Measurements from ENCODE around the gene MYO1F.

The MYO1F gene

DNA sequence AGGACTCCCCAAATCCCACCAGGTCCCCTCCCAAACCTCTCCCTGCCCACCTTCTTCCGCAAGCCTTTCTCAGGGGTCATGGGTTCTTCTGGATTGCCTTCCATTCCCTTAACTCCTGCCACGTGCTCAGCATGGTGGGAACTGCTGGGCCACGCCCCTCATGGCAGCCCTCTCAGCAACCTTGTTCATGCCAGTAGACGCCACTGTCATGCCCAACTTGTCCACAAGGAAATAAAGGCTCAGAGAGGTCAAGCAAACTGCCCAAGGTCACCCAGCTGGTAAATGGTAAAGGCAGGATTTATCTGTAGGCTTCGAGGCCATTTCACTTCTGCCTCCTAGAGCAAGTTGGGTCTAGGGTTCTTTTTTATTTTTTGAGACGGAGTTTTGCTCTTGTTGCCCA lies 85.7 kb downstream of the MYO1F start:
- DNase-seq (ENCODE audit: low spot score) = peak; percentile 41

DNA sequence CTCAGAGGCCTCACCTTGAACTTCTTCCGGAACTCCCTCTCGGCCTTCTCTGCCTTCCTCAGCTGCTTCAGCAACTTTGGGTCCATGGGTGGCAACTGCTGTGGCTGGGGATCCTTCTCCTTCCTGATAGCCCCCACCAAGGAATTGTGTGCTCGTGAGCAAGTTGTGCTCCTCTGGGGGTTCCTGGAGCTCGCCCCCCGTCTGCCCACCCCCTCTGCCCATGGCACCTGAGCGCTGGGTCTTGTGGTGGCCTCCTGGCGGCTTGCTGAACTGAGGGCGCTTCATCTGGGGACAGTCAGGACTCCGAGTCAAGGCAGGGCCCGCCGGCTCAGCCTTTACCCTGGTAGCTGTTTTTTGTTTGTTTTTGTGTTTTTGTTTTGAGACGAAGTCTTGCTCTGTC lies 86.4 kb downstream of the MYO1F start:
- DNase-seq (ENCODE audit: low spot score) = no peak

DNA sequence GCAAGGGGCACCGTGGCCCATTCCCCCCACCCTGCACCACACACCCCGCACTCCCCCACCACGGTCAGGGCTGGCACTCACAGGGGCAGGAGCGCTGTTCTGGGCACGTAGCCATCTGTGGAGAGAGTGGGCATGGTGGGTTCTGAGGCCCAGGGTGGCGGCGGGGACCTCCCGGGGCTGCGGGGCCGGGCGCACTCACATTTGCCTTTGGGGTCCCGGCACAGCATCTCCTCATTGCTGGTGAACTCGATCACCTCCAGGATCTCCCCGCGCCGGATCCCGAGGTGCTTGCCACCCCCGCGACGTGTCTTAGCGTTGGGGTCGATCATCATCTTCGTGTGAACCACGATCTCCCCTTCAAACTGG lies 86.9 kb downstream of the MYO1F start:
- DNase-seq (ENCODE audit: low spot score) = no peak

DNA sequence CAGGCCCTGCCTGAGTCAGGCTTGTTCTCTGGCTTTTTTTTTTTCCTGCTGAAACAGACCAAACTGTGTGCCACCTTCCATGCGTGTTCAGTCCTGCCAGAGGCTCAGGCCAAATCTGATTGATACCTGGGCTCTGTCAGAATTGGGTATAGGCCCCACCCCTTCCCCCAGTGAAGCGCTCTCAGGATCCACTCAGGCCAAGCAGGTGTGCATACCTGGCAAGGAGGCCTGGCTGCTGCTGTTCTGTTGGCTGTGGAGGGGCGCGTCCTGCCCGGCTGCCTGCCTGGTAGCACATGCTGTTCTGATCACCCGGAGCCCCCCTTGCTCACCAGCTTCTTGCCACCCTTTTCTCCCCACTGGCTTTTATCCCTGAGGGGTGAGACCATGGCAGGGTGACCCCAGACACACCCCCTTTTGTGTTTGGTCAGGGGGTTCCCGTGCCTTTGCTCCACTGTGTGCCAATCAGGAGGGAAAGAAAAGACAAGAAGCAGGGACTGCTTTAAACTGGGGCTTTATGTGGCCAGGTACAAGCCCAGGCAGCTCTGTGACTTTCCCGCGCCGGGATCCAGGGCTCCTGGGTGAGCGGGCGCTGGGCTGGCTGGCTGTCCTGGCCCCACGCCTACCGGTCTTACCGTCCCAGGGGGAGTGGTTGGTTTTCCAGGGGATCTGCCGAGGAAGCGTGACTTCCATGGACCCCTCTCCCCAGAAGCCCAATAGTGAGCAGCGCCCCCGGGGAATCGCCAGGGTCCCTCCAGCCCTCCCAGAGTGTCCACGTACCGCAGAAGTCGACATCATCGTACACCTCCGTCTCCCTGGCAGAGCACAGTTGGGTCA lies 87.5 kb downstream of the MYO1F start:
- no peak for DNase-seq (ENCODE audit: low spot score)

DNA sequence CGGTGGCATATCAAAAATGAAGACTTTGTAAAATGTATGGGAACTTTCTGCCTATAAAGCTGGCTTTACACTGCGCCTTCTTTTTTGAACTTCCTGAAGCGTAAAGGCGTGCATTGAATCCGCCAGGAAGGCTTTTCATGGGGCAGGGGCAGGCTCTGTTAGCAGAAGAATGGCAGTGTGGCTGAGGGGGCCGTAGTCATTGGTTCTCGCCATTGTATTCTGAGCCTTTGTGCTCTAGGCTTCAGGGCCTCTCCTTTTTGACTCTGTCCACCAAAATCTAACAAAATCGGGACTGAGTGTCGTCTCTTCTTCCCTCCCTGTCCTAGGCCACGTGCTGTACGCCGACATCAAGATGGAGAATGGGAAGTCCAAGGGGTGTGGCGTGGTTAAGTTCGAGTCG lies 88.9 kb downstream of the MYO1F start:
- no peak for DNase-seq (ENCODE audit: low spot score)

DNA sequence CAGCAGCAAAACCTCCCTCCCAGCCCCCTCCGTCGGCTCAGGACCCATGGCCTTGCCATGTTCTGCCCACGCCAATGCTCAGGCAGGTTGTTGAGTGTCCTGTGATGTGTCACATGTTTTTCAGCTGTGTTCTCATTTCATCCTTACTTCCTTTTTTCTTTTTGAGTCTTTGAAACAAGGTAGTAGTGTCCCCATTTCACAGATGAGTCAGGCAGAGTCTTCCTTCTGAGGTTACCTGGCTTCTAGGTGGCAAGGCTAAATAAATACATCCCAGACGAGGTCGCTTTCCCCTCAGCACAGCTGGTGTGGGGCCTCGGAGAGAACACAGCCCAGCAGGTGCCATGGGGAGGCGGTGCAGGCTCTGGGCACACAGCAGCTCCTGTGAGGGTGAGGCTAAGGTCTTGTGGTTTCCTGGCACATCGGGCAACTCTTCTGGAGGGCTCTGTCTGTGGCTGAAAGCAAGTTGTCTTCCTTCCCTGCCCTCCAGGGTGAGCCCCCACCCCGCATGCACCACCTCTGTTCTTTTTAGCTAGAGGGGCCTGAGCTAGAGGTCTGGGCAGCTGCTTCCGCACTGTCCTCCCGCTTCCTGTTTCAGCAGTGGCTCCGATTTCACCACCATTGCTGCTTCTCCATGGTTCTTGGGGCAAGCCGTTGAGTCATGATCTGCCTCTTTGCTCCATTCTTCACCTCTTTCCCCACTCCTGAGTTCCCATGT lies 89.9 kb downstream of the MYO1F start:
- DNase-seq (ENCODE audit: low spot score) = no peak

DNA sequence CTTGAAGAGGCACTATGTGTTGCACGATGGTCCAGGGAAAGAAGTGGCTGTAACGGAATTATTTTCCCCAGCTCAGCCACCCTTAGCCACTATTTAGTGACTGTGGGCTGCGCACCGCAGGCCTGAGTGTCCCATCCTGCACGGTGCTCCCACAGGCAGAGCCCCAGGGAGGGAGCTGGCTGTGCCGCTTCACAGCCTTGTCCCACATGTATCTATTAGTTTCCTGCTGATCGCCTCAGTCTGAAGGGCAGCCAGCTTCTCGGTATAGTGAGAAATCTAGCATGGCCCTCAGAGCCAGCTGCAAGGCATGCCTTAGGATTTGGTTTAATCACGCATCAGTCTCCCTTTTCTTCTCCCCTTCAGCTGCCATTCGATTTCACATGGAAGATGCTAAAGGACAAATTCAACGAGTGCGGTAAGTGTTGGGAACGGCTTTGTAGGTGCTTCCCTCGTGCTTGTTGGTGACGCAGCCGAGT lies 90.5 kb downstream of the MYO1F start:
- DNase-seq (ENCODE audit: low spot score) = no peak

DNA sequence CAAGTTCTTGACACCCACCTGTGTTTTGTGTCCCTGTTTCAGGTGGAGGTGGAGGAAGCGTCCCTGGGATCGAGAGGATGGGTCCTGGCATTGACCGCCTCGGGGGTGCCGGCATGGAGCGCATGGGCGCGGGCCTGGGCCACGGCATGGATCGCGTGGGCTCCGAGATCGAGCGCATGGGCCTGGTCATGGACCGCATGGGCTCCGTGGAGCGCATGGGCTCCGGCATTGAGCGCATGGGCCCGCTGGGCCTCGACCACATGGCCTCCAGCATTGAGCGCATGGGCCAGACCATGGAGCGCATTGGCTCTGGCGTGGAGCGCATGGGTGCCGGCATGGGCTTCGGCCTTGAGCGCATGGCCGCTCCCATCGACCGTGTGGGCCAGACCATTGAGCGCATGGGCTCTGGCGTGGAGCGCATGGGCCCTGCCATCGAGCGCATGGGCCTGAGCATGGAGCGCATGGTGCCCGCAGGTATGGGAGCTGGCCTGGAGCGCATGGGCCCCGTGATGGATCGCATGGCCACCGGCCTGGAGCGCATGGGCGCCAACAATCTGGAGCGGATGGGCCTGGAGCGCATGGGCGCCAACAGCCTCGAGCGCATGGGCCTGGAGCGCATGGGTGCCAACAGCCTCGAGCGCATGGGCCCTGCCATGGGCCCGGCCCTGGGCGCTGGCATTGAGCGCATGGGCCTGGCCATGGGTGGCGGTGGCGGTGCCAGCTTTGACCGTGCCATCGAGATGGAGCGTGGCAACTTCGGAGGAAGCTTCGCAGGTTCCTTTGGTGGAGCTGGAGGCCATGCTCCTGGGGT lies 91.5 kb downstream of the MYO1F start:
- DNase-seq (ENCODE audit: low spot score) = no peak

DNA sequence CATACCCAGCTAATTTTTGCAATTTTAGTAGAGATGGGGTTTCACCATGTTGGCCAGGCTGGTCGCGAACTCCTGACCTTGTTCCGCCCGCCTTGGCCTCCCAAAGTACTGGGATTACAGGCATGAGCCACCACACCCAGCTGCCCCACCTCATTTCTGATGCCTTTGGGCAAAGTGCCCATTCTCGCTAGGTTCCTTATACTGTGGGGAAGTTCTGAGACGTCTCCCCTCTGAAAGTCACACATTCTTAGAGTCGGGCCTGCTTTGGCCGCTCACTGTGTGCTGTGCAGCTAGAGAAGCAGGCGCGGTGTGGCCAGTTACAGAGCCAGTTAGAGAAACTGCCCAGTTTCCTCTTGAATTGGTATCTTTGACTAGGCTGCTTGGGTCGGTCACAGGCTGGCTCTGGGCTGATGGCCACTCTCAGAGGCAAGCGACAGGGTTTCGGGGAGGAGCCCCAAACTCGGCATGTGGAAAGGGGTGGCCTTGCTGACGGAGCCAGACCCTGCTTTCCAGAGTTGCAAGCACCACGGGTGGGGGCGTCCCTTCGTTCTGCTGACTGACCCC lies 92.8 kb downstream of the MYO1F start:
- no peak for DNase-seq (ENCODE audit: low spot score)

DNA sequence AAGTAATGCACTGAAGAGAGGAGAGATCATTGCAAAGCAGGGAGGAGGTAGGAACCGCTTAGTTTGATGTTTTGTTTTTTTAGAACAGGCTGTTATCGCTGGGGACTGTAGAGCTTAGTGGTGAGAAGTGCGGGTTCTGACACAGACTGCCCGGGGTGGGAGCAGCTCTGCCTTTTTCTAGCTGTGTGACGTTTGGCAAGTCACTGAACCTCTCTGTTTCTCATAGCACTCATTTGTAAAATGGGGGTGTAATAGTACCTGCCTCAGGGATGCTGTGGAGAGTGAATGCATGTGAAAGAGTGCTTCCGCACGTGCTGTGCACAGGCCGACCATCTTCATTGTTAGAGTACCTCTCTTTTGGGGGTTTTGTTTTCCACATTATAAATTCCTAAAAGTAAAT lies 94.1 kb downstream of the MYO1F start:
- DNase-seq (ENCODE audit: low spot score) = no peak

DNA sequence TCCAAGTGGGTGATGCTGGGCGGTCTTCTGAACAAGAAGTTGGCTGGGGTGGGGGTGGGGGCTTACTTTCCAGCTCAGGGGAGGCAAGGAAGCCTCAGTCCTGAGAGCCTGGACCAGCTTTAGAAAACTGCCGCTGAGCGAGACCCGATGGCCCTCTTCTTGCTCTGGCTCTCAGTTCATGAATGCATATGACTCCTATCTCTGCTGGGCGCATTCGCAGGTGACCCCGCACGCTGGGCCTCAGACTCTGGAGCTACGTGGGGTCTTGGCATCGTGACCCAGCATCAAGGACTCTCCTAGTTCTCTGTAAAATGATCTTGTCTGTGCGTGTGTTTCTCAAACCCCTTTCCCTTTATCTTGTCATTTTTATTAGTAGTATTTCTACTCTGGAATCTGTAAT lies 94.5 kb downstream of the MYO1F start:
- no peak for DNase-seq (ENCODE audit: low spot score)

DNA sequence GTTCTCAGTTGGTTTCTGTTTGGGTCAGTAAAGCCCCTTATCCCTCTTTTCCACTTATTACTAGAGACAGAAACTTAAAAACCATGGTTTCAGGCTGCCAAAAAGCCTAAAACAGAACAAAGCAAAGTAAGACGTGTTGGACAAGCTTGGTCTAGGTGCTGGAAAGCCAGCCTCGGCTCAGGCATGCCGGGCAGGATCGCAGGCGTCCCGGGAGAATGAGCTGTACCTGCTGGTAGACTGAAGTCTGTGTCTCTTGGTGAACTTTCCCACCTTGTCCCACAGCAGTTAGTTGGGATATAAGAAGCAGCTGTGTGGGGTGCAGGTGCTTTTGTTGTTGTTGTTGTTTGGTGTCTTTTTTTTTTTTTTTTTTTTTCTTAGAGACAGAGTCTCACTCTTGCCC lies 95.6 kb downstream of the MYO1F start:
- DNase-seq (ENCODE audit: low spot score) = no peak

DNA sequence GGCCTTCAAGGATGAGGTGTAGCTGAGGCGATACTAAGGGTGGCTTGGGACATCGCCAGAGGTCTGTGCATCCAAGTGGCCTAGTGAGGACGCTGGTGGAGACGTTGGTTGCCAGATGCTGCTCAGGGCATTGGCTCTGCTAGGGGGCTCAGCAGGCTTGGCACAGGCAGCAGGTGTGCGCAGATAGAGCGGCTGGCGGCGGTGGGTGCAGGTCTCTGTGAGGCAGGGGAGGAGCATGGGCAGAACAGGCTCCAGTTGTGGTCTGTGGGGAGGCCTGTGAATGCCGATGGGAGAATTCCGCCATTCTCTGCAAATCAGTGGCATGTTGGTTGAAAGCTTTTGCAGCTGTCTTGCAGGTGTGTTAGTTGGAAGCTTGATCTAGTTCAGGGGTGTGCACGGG lies 96.0 kb downstream of the MYO1F start:
- no peak for DNase-seq (ENCODE audit: low spot score)

DNA sequence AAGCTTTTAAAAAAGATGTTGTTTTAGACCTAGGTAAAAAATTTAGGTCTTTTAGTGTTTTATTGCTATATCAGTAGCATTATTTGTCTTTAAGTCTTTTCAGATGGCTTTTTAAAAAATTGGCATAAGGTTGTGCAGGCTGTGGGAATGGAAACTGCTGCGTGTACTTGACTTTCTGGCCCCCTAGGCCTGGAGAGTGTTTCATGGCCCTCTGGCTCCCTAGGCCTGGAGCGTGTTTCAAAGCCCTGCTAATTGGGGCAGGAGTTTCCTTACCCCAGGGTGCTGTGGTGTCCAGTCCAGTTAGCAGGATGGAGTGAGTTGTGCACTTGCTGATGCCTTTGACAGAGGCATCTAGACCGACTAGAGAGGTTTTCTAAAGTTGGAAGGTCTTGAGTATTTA lies 98.6 kb downstream of the MYO1F start:
- no peak for DNase-seq (ENCODE audit: low spot score)

DNA sequence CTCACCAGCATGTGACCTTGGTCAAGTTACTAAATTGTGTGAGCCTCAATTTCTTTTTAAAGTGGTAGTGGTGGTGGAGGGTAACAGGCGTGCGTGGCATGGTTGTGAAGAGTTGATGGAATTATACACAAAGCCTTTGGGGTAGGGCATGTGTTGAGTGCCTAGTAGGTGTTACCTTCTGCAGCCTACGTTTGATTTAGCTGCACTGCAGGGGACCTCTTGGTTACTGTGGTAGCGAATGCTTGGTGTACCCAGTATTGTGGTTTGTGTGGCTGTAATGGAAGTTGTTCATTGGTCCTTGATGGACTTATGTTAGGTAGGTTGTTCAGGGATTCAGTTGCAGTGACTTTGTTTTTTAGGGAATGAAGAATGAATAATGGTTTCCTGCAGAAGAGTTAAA lies 99.4 kb downstream of the MYO1F start:
- DNase-seq (ENCODE audit: low spot score) = no peak

DNA sequence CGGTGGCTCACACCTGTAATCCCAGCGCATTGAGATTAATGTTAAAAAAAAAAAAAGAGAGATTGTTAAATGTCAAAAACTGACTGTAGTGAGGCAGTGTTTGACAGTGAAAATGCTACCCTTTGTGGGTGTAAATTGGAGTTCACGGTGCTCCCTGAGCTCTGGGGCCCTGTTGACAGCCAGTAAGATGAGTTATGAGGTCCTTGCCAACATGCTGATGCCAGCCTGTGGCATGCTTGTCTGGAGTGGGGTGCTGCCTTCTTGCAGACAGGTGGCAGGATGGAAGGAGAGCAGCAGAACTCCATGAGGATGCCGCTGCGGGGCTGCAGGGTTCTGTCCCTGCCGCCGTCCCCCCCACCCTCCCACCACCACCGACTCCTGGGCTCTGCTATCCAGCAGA lies 100.7 kb downstream of the MYO1F start:
- no peak for DNase-seq (ENCODE audit: low spot score)

DNA sequence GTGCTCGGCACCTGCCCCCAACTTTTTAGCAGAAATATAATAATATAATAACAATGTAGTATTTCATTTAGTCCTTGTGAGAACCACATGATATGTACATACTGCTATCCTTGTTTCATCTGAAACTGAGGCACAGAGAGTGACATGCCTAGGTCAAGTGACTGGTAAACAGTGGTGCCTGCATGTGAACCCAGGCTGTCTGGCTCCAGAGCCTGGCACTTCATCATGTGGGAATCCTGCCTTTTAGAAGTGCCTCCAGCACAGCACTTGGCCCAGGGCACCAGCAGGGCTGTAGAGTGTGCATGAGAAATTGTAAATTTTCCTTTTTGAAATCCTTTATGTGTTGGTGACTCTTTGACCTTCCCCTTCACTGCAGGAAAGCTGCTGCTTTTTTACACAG lies 102.2 kb downstream of the MYO1F start:
- no peak for DNase-seq (ENCODE audit: low spot score)

DNA sequence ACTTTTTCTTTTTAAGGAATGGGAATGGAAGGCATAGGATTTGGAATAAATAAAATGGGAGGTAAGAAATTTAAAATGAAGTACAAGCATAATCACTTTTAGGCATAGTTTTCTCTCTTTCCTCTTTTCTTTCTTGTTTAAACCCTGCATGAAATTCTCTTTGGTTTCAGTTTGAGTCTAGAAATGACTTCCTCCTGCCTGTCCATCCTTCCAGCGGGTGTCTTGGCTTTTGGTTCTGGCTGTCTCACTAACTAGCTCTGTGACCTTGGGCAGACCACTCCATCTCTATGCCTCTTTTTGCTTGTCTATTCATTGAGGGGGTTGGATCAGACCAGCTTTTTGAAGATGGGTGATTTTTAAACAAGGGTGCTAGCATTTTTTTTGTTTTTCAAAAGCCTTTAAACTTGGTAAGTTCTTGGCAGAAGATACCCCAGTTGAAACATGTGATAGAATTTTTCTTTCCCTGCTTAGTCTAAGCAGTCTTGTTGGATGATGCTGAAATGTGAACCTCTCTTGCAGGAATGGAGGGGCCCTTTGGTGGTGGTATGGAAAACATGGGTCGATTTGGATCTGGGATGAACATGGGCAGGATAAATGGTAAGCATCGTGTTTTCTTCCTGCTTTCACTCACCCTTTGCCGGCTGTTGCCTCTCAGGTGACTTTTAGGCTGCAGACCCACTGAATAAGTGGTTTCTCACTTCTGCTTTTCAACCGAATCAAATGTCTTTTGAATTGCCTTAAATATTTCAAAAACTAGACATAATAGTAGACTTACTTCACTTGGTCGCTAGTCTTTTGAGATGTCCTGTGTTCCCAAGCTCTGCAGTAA lies 103.4 kb downstream of the MYO1F start:
- DNase-seq (ENCODE audit: low spot score) = no peak
